IMR-90 (cell line): ENCODE results near the gene CIRBP. TPM values are rescaled to one million over a fixed set of nuclear protein-coding genes. Genes with fewer than 3 reads are reported as not detected.

Experiments
- ATAC-seq: fragments of 200-7000 bp; cut with Tn5 transposase; 2 replicates; pipeline ENCODE4 v1.9.1; 2020; ENCODE audit warnings: low read depth, mild to moderate bottlenecking, moderate library complexity
- BruUV-seq: library from RNA; stranded (reverse); fragments of 400-500 nt; replicated peaks from 2 replicates; lab custom pipeline; 2021; lab: Mats Ljungman, UMichigan
- CTCF ChIA-PET: fragments of 300-600 bp; formaldehyde crosslinking; extraction: SDS; loops from one replicate; lab custom pipeline; 2021; ENCODE audit warnings: antibody characterized with exemption; lab: Yijun Ruan, JAX
- POLR2A ChIA-PET: fragments of 300-600 bp; sonication (Branson Sonifier 250); formaldehyde crosslinking; loops from one replicate; lab custom pipeline; 2022; ENCODE audit warnings: antibody characterized with exemption; ENCODE audit not compliant: unreplicated experiment; lab: Charles Lee
- DNase-seq: peaks from one replicate; pipeline ENCODE4 v3.0.0; 2013
- H2AFZ ChIP-seq: replicated peaks from 2 replicates; pipeline ENCODE3; 2013; ENCODE audit warnings: low read length, mild to moderate bottlenecking; ENCODE audit not compliant: poor library complexity
- H2AK5ac ChIP-seq: 2 replicates; pipeline ENCODE4 v1.6.1; 2013; ENCODE audit warnings: low read depth, low read length, inconsistent platforms
- H2AK9ac ChIP-seq: replicated peaks from 2 replicates; pipeline ENCODE3; 2013; ENCODE audit warnings: mild to moderate bottlenecking, low read depth, low read length, moderate library complexity; ENCODE audit not compliant: poor library complexity
- H2BK120ac ChIP-seq: 2 replicates; pipeline ENCODE4 v1.6.1; 2013; ENCODE audit warnings: low read depth, low read length, inconsistent platforms
- H2BK15ac ChIP-seq: 3 replicates; pipeline ENCODE4 v1.6.1; 2013; ENCODE audit warnings: low read depth, low read length, inconsistent platforms
- H2BK20ac ChIP-seq: 2 replicates; pipeline ENCODE4 v1.6.1; 2013; ENCODE audit warnings: low read depth, mild to moderate bottlenecking, inconsistent platforms, low read length, moderate library complexity
- H2BK5ac ChIP-seq: 2 replicates; pipeline ENCODE4 v1.6.1; 2013; ENCODE audit warnings: mild to moderate bottlenecking, low read depth, low read length, inconsistent platforms; ENCODE audit not compliant: poor library complexity, severe bottlenecking
- H3K14ac ChIP-seq: replicated peaks from 2 replicates; pipeline ENCODE4 v1.6.1; 2013; ENCODE audit warnings: low read depth, low read length, inconsistent platforms
- H3K18ac ChIP-seq: 2 replicates; pipeline ENCODE4 v1.6.1; 2013; ENCODE audit warnings: low read depth, low read length, control low read depth
- H3K23ac ChIP-seq: 2 replicates; pipeline ENCODE4 v1.6.1; 2013; ENCODE audit warnings: low read depth, low read length, inconsistent platforms
- H3K27ac ChIP-seq: 2 replicates; pipeline ENCODE4 v1.5.1; 2013; ENCODE audit warnings: mild to moderate bottlenecking, control low read depth, low read length; ENCODE audit not compliant: insufficient read depth
- H3K27me3 ChIP-seq: 2 replicates; pipeline ENCODE4 v1.6.1; 2013; ENCODE audit warnings: low read length; ENCODE audit not compliant: control insufficient read depth, insufficient read depth
- H3K36me3 ChIP-seq: 2 replicates; pipeline ENCODE4 v1.6.1; 2013; ENCODE audit warnings: low read length, mixed read lengths; ENCODE audit not compliant: control insufficient read depth, insufficient read depth
- H3K4ac ChIP-seq: 2 replicates; pipeline ENCODE4 v1.6.1; 2013; ENCODE audit warnings: low read depth, low read length, inconsistent platforms
- H3K4me1 ChIP-seq: 2 replicates; pipeline ENCODE4 v1.6.1; 2013; ENCODE audit warnings: low read length, mixed read lengths; ENCODE audit not compliant: control insufficient read depth, insufficient read depth
- H3K4me2 ChIP-seq: 2 replicates; pipeline ENCODE4 v1.6.1; 2013; ENCODE audit warnings: low read depth, mild to moderate bottlenecking, control low read depth, low read length, moderate library complexity
- H3K4me3 ChIP-seq: 2 replicates; pipeline ENCODE4 v1.5.1; 2013; ENCODE audit warnings: low read depth, mild to moderate bottlenecking, control low read depth, low read length, moderate library complexity; ENCODE audit not compliant: insufficient read depth
- H3K56ac ChIP-seq: 2 replicates; pipeline ENCODE4 v1.6.1; 2013; ENCODE audit warnings: low read length, inconsistent platforms; ENCODE audit not compliant: insufficient read depth; ENCODE audit errors: extremely low read depth
- H3K79me1 ChIP-seq, 2 experiments: 2 replicates each; pipeline ENCODE4 v1.6.1; 2013; ENCODE audit warnings: low read length in 2 of 2, inconsistent platforms in 1 of 2, low read depth in 1 of 2
- H3K9ac ChIP-seq: 2 replicates; pipeline ENCODE4 v1.6.1; 2013; ENCODE audit warnings: low read depth, low read length, control low read depth
- H3K9me1 ChIP-seq: 2 replicates; pipeline ENCODE4 v1.6.1; 2013; ENCODE audit warnings: low read length, inconsistent platforms; ENCODE audit not compliant: insufficient read depth
- H3K9me3 ChIP-seq: 2 replicates; pipeline ENCODE4 v1.6.1; 2013; ENCODE audit warnings: low read length; ENCODE audit not compliant: control insufficient read depth, insufficient read depth
- H4K20me1 ChIP-seq: 2 replicates; pipeline ENCODE4 v1.6.1; 2013; ENCODE audit warnings: low read length, inconsistent platforms; ENCODE audit not compliant: insufficient read depth
- H4K5ac ChIP-seq: 2 replicates; pipeline ENCODE4 v1.6.1; 2013; ENCODE audit warnings: mild to moderate bottlenecking, low read depth, low read length, control low read depth
- H4K8ac ChIP-seq, 2 experiments: 2 replicates each; pipeline ENCODE4 v1.6.1; 2013; ENCODE audit warnings: low read depth in 2 of 2, low read length in 2 of 2, control low read depth in 1 of 2, inconsistent platforms in 1 of 2
- H4K91ac ChIP-seq: 2 replicates; pipeline ENCODE4 v1.6.1; 2013; ENCODE audit warnings: low read depth, low read length, inconsistent platforms; ENCODE audit not compliant: insufficient read depth
- BHLHE40 ChIP-seq: fragments of 150-350 bp; IDR thresholded peaks from 2 replicates; pipeline ENCODE4 v1.6.1; 2016; ENCODE audit warnings: mild to moderate bottlenecking, low read depth, low read length
- FOS ChIP-seq: fragments of 150-350 bp; IDR thresholded peaks from 2 replicates; pipeline ENCODE4 v1.6.1; 2016; ENCODE audit warnings: low read depth, low read length
- MAFK ChIP-seq: IDR thresholded peaks from 2 replicates; pipeline ENCODE4 v1.6.1; 2012; ENCODE audit warnings: low read depth, low read length, improper control_type of control experiment
- MXI1 ChIP-seq: IDR thresholded peaks from 2 replicates; pipeline ENCODE4 v1.6.1; 2012; ENCODE audit warnings: low read depth, mild to moderate bottlenecking, low read length, moderate library complexity, borderline replicate concordance
- NFE2L2 ChIP-seq: fragments of 150-350 bp; IDR thresholded peaks from 2 replicates; pipeline ENCODE4 v1.6.1; 2016; ENCODE audit warnings: low read depth, mild to moderate bottlenecking, low read length
- POLR2A ChIP-seq: IDR thresholded peaks from 2 replicates; pipeline ENCODE4 v1.6.1; 2012; ENCODE audit warnings: mild to moderate bottlenecking, low read depth, low read length
- RAD21 ChIP-seq: IDR thresholded peaks from 2 replicates; pipeline ENCODE4 v1.6.1; 2012; ENCODE audit warnings: low read length, improper control_type of control experiment
- RCOR1 ChIP-seq: IDR thresholded peaks from 2 replicates; pipeline ENCODE4 v1.6.1; 2012; ENCODE audit warnings: mild to moderate bottlenecking, low read length, improper control_type of control experiment; ENCODE audit not compliant: insufficient replicate concordance
- SMC3 ChIP-seq: fragments of 150-350 bp; IDR thresholded peaks from 2 replicates; pipeline ENCODE4 v1.6.1; 2016; ENCODE audit warnings: low read depth, mild to moderate bottlenecking, antibody characterized with exemption, low read length, moderate library complexity
- USF2 ChIP-seq: fragments of 150-350 bp; IDR thresholded peaks from 2 replicates; pipeline ENCODE4 v1.6.1; 2017; ENCODE audit warnings: mild to moderate bottlenecking, antibody characterized with exemption, low read length, low read depth
- WGBS, 2 experiments: methylation state at CpG; one replicate each; pipeline versions ENCODE4 v1.1.5 to v1.1.7; 2013; ENCODE audit warnings: missing lambda C conversion rate in 2 of 2; ENCODE audit not compliant: insufficient read length in 1 of 2; ENCODE audit errors: extremely low coverage in 2 of 2; 5-methylcytosine and 5-hydroxymethylcytosine counted together
- dilution Hi-C: fragments of 300-500 bp; cut with HindIII; formaldehyde crosslinking; loops from one replicate; pipeline ENCODE4 v1.14.3; 2018; ENCODE audit warnings: low sequenced_read_pairs; ENCODE audit not compliant: unreplicated experiment
- in situ Hi-C: fragments of 300-500 bp; cut with MboI; formaldehyde crosslinking; loops from 3 replicates; pipeline ENCODE4 v1.14.3; 2019; ENCODE audit warnings: low sequenced_read_pairs, inconsistent platforms, mixed read lengths
- intact Hi-C: fragments of 100-400 bp; cut with micrococcal nuclease; formaldehyde crosslinking; loops from 2 replicates; pipeline ENCODE4 v1.10.0; 2022
- polyA plus RNA-seq, 3 experiments: library from polyadenylated mRNA; depleted of rRNA; stranded (reverse); fragments of >200 nt; gene quantifications; 2 replicates each; pipeline ENCODE4 v1.2.3, GENCODE V29; 2012; ENCODE audit warnings: low replicate concordance in 1 of 3
- total RNA-seq: library from RNA; depleted of rRNA; stranded (reverse); fragments of >200 nt; gene quantifications from 2 replicates; pipeline ENCODE4 v1.2.3, GENCODE V29; 2012

Gene CIRBP
- total and polyA plus RNA-seq, 2 of the 4 experiments (the other 2 are of a cell fraction) = 299 to 542 TPM

- no peak for TF ChIP-seq RCOR1
- TF ChIP-seq MXI1 = peak; percentile 95; the same call in 1 of the 2 replicates
Observed at GRCh38 chr19:1269478-1270212, 513 bp downstream of the CIRBP start (continued).

GRCh38 chr19:1270213-1270853, 1.2 kb downstream of the CIRBP start:
- peak overlapping the region; percentile 3 for H4K5ac ChIP-seq
- peak overlapping the region; percentile 99 for H3K4ac ChIP-seq
- H3K4me1 ChIP-seq = peaks cover 42% of the 10 kb centered on the region
- peak overlapping the region; percentile 97 for H2AK5ac ChIP-seq
- no peaks in the 10 kb centered on the region; the same call in 1 of the 2 replicates for H3K9me1 ChIP-seq
- H3K27me3 ChIP-seq = no peaks in the 10 kb centered on the region
- H3K23ac ChIP-seq = peak overlapping the region; percentile 86; the same call in 1 of the 2 replicates
- peak overlapping the region; percentile 8 for H3K18ac ChIP-seq
- H2AK9ac ChIP-seq = peak overlapping the region; percentile 94
- DNase-seq (no peak), ATAC-seq (no peak)
- H2BK5ac ChIP-seq = peak overlapping the region; percentile 89
- ChIA-PET POLR2A (no interaction called here), CTCF (interaction anchor here (1.5 to 1.7 kb wide), 2 partner anchors 10 to 26 kb away, joined by 8 to 15 read pairs; no protein-coding TSS in a partner anchor)
- in situ Hi-C loops = no loop called here
- H2BK20ac ChIP-seq = no peak overlapping the region
- WGBS, 2 experiments = 33% methylated on average over 3 of the region's 8 CpGs; no CpG with 5 or more reads in 1 of the 2 experiments
- H2AFZ ChIP-seq = peak overlapping the region; percentile 18
- peaks cover 72% of the 10 kb centered on the region for H4K20me1 ChIP-seq
- peak overlapping the region; percentile 68 for H3K4me3 ChIP-seq
- H3K79me1 ChIP-seq = peaks cover 15 to 61% of the 10 kb centered on the region in 2 experiments; a peak in 3 of 4 replicates
- TF ChIP-seq FOS (no peak), RAD21 (no peak), SMC3 (no peak), POLR2A (no peak; the same call in 1 of the 2 replicates), NFE2L2 (no peak), RCOR1 (no peak), USF2 (no peak), MAFK (no peak), BHLHE40 (no peak)
- intact Hi-C loops = no loop called here
- H3K14ac ChIP-seq = peak overlapping the region; percentile 99
- peak overlapping the region; percentile 86 for H3K4me2 ChIP-seq
- peak overlapping the region; percentile 52 to 97 for H4K8ac ChIP-seq
- H3K9ac ChIP-seq = peak overlapping the region; percentile 80
- peak overlapping the region; percentile 98 for H4K91ac ChIP-seq
- H2BK120ac ChIP-seq = 0 out of 2 replicates have a peak overlapping the region, but pooled peaks have one; percentile 11
- no peak overlapping the region for H2BK15ac ChIP-seq
- no TSS peak for BruUV-seq
- H3K9me3 ChIP-seq = no peaks in the 10 kb centered on the region
- H3K27ac ChIP-seq = peak overlapping the region; percentile 75
- peak overlapping the region; percentile 92 for H3K56ac ChIP-seq
- dilution Hi-C loops = no loop called here
- H3K36me3 ChIP-seq = peaks cover 44% of the 10 kb centered on the region
